Esophagus squamous epithelium (tissue), 5 donors: Measurements from ENCODE around the gene FA2H. TPM values are rescaled to one million over a fixed set of nuclear protein-coding genes. Genes with fewer than 3 reads are reported as not detected.

Experiments used
- DNase-seq: peaks from one replicate; lab custom pipeline; 2025; lab: John Stamatoyannopoulos, UW
- H3K27ac ChIP-seq, 4 donors: fragments of 200-600 bp; sonication (generic); one replicate each; pipeline ENCODE4 v1.5.1; 2016 to 2019; ENCODE audit warnings: mild to moderate bottlenecking in 1 of 4
- H3K27me3 ChIP-seq, 4 donors: fragments of 200-600 bp; sonication (generic); 1 replicate in 3 of 4; 2 replicates in 1 of 4; pipeline versions ENCODE4 v1.5.1 to v1.6.0; 2017 to 2021; ENCODE audit warnings: antibody characterized with exemption in 1 of 4
- H3K36me3 ChIP-seq, 3 donors: fragments of 200-600 bp; sonication (generic); one replicate each; pipeline ENCODE4 v1.5.1; 2016 to 2019
- H3K4me1 ChIP-seq, 3 donors: fragments of 200-600 bp; sonication (generic); one replicate each; pipeline ENCODE4 v1.5.1; 2017 to 2019
- H3K4me3 ChIP-seq, 4 donors: fragments of 200-600 bp; sonication (generic); 1 replicate in 3 of 4; 2 replicates in 1 of 4; pipeline ENCODE4 v1.5.1; 2016 to 2019; ENCODE audit warnings: mild to moderate bottlenecking in 2 of 4, moderate library complexity in 1 of 4
- H3K9me3 ChIP-seq, 3 donors: fragments of 200-600 bp; sonication (generic); one replicate each; pipeline ENCODE4 v1.5.1; 2016 to 2019
- POLR2A ChIP-seq, 4 donors: fragments of 450-650 bp; IDR thresholded peaks; one replicate each; pipeline ENCODE4 v1.6.1; 2017; ENCODE audit warnings: antibody characterized with exemption in 4 of 4, mild to moderate bottlenecking in 4 of 4, moderate library complexity in 3 of 4
- WGBS, 2 donors: methylation state at CpG; one replicate each; pipeline ENCODE4 v1.1.5; 2018; 5-methylcytosine and 5-hydroxymethylcytosine counted together
- intact Hi-C: fragments of 100-400 bp; cut with DNase I; formaldehyde crosslinking; loops from one replicate; pipeline ENCODE4 v1.15.0; 2022
- total RNA-seq, 4 donors: library from RNA; depleted of rRNA; stranded (reverse); fragments of >200 nt; gene quantifications; one replicate each; pipeline ENCODE4 v1.1.0, GENCODE V29; 2016
- TF ChIP-seq, protein P1 (sequence below), 6 experiments: fragments of 450-650 bp in 4 of 6; fragments of 200-600 bp in 2 of 6; sonication (generic) in 2 of 6; IDR thresholded peaks; one replicate each; pipeline ENCODE4 v1.5.1; 2016 to 2019; ENCODE audit warnings: antibody characterized with exemption in 6 of 6, mild to moderate bottlenecking in 4 of 6, moderate library complexity in 4 of 6
- donor health status: DM: yes; HTN: yes; CAD: no.

FA2H gene
- total RNA-seq, 4 donors from 2014 or later: 2.9 to 4.0 (median 3.3) TPM

DNA sequence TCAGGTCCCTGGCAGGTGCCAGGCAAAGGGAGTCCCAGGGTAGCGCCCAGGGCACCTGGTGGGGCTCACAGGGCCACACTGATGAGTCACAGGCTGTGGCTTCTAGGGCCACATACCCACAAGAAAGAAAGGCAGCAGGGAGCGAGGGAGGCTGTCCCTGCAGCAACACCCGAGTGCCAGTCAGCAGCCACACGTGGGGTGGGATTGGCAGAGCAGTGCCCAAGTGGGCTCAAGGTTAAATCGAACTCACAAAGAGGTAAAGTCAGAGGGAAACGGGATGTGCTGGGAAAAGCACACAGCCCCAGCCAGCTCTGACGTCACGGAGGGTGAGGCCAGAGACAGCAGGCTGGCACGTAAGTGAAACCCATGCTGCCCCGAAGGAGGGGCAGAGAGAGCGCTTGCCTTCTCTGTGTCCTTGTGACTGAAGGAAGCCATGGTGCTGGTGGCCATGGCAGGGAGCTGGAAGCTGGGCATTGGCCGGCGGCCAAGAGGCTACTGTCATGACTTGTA, 33.8 kb downstream of the FA2H start:
- no peaks in the 10 kb centered on the region for H3K9me3 ChIP-seq
- no peak for DNase-seq
- peak overlapping the region in 2 of 4 donors; percentile 12 to 17 for H3K4me3 ChIP-seq
- 36 to 48% methylated on average over 11 to 13 of the region's 13 CpGs for WGBS, 2 donors
- H3K4me1 ChIP-seq: peaks cover 0 to 58% (median 10%) of the 10 kb centered on the region in 3 donors
- no peaks in the 10 kb centered on the region for H3K36me3 ChIP-seq
- intact Hi-C loops: no loop called here
- peak overlapping the region; percentile 16 to 86 (median 72) for H3K27ac ChIP-seq
- H3K27me3 ChIP-seq: no peaks in the 10 kb centered on the region
- TF ChIP-seq POLR2A (IDR thresholded peaks at IDR 0.05): no peak
- TF ChIP-seq, protein P1, sequence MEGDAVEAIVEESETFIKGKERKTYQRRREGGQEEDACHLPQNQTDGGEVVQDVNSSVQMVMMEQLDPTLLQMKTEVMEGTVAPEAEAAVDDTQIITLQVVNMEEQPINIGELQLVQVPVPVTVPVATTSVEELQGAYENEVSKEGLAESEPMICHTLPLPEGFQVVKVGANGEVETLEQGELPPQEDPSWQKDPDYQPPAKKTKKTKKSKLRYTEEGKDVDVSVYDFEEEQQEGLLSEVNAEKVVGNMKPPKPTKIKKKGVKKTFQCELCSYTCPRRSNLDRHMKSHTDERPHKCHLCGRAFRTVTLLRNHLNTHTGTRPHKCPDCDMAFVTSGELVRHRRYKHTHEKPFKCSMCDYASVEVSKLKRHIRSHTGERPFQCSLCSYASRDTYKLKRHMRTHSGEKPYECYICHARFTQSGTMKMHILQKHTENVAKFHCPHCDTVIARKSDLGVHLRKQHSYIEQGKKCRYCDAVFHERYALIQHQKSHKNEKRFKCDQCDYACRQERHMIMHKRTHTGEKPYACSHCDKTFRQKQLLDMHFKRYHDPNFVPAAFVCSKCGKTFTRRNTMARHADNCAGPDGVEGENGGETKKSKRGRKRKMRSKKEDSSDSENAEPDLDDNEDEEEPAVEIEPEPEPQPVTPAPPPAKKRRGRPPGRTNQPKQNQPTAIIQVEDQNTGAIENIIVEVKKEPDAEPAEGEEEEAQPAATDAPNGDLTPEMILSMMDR (IDR thresholded peaks at IDR 0.05): no peak

- Histone ChIP-seq H3K4me1 (peaks cover 0 to 54% (median 10%) of the 10 kb centered on the region in 3 donors), H3K4me3 (no peak overlapping the region), H3K27ac (peak overlapping the region in 1 of 4 donors; percentile 86), H3K27me3 (peaks cover 0 to 7% (median 0%) of the 10 kb centered on the region in 4 donors), H3K36me3 (no peaks in the 10 kb centered on the region), H3K9me3 (no peaks in the 10 kb centered on the region)
- TF ChIP-seq POLR2A (IDR thresholded peaks at IDR 0.05): no peak
- TF ChIP-seq, protein P1 (IDR thresholded peaks at IDR 0.05): no peak
- DNase-seq: no peak
- intact Hi-C loops: no loop called here
- WGBS, 2 donors: 74% methylated on average over 6 of the region's 6 CpGs; no CpG with 5 or more reads in 1 of the 2 donors
Measured at GRCh38 chr16:74739275-74739674, 35.3 kb downstream of the FA2H start.

DNA sequence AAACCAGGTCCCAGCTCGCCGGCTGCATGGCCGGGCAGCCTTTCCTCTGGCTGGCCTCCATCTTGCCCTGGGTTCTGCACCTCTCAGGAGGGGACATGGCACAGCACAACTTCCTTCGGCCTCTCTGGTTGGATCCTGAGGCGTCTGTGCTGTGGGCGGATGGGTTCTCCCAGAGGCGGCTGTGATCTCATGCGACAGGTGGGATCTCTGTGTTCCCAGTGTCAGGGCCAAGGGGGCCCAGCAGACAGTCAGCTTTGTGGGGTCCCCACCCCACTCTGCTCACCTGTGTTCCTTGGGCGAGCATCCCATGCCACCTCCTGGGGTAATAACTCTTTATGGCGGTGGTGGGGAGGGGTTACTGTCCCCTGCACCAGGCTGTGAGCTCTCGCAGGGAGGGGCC, 35.8 kb downstream of the FA2H start:
- no peak for DNase-seq
- no peak overlapping the region for H3K4me3 ChIP-seq
- intact Hi-C loops: no loop called here
- H3K36me3 ChIP-seq: no peaks in the 10 kb centered on the region
- peak overlapping the region in 1 of 4 donors; percentile 86 for H3K27ac ChIP-seq
- H3K4me1 ChIP-seq: peaks cover 0 to 49% (median 10%) of the 10 kb centered on the region in 3 donors
- peaks cover 0 to 7% (median 0%) of the 10 kb centered on the region in 4 donors for H3K27me3 ChIP-seq
- TF ChIP-seq, protein P1 (IDR thresholded peaks at IDR 0.05): no peak
- no peak for TF ChIP-seq POLR2A (IDR thresholded peaks at IDR 0.05)
- no peaks in the 10 kb centered on the region for H3K9me3 ChIP-seq
- WGBS, 2 donors: 86 to 100% methylated on average over 1 of the region's 11 CpGs

DNA sequence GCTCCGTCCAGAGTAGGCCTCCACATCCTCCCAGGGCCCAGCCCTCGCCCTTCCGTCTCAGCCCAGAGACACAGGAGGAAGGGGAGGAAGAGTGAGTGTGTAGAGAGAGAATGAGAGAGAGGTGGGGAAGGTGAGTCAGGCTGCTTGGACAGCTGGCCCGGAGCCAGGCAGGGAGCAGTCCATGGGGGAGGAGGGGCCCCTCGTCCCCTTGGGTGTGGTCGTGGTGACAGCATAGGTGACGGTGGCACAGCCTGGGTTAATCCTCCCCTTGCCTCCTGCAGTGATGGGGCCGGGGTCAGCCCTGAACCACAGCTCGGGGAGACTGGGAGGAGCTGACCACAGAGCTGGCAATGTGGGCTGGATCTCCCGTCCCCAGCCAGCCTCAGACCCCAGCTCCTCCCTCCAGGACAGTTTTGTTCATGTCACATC, 36.5 kb downstream of the FA2H start:
- WGBS, 2 donors: 11 to 26% methylated on average over 3 to 10 of the region's 10 CpGs
- no peak for TF ChIP-seq POLR2A (IDR thresholded peaks at IDR 0.05)
- TF ChIP-seq, protein P1 (IDR thresholded peaks at IDR 0.05): no peak

DNA sequence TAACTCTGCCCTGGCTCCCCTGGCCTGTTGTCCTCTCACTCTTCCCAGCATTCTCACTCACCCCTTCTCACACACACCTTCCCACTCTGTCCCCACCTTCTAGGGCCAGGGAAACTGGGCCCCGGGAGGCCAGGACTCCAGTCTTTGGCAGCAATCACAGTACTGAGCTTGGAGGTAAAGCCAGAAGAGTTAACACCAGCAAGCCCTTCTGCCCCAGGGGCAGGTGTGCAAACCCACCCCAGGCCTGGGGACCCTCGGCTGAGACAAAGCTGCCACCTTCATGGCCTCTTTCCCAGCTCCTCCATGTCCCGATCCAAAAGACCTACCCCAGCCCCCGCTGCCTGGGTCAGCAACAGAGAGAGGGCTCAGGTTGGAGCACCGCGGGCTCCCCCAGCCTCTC, 37.1 kb downstream of the FA2H start:
- H3K27ac ChIP-seq: peak overlapping the region in 2 of 4 donors; percentile 7 to 48
- 73 to 100% methylated on average over 3 to 5 of the region's 6 CpGs for WGBS, 2 donors
- H3K27me3 ChIP-seq: peaks cover 0 to 7% (median 0%) of the 10 kb centered on the region in 4 donors
- intact Hi-C loops: no loop called here
- TF ChIP-seq, protein P1 (IDR thresholded peaks at IDR 0.05): no peak
- TF ChIP-seq POLR2A (IDR thresholded peaks at IDR 0.05): no peak
- no peak for DNase-seq
- H3K9me3 ChIP-seq: no peaks in the 10 kb centered on the region
- no peak overlapping the region for H3K4me3 ChIP-seq
- no peaks in the 10 kb centered on the region for H3K36me3 ChIP-seq
- H3K4me1 ChIP-seq: peaks cover 0 to 38% (median 7%) of the 10 kb centered on the region in 3 donors

More for the DNA sequence above, 36.5 kb downstream of the FA2H start:
- intact Hi-C loops: no loop called here
- H3K27ac ChIP-seq: peak overlapping the region in 3 of 4 donors; percentile 7 to 58 (median 19)
- H3K4me3 ChIP-seq: no peak overlapping the region
- no peak for DNase-seq
- H3K36me3 ChIP-seq: no peaks in the 10 kb centered on the region
- peaks cover 0 to 7% (median 0%) of the 10 kb centered on the region in 4 donors for H3K27me3 ChIP-seq
- no peaks in the 10 kb centered on the region for H3K9me3 ChIP-seq
- peaks cover 0 to 42% (median 7%) of the 10 kb centered on the region in 3 donors for H3K4me1 ChIP-seq
